Neural progenitor cell (in vitro differentiated cells): Measurements from ENCODE around the gene INPP4B. TPM values are rescaled to one million over a fixed set of nuclear protein-coding genes. Genes with fewer than 3 reads are reported as not detected.

Source experiments
- DNase-seq: peaks from one replicate; pipeline ENCODE4 v3.0.0-alpha.2; 2016; ENCODE audit warnings: low spot score
- H2AFZ ChIP-seq: fragments of 200-600 bp; sonication (generic); replicated peaks from 2 replicates; pipeline ENCODE4 v1.6.1; 2016; ENCODE audit warnings: antibody characterized with exemption
- H3F3A ChIP-seq: fragments of 200-600 bp; sonication (generic); 2 replicates; pipeline ENCODE4 v1.6.1; 2016; ENCODE audit warnings: antibody characterized with exemption, low read depth
- H3K27ac ChIP-seq: fragments of 200-600 bp; sonication (generic); 2 replicates; pipeline ENCODE4 v1.5.1; 2016; ENCODE audit warnings: mild to moderate bottlenecking
- H3K27me3 ChIP-seq: fragments of 200-600 bp; sonication (generic); 2 replicates; pipeline ENCODE4 v1.6.1; 2016; ENCODE audit warnings: mild to moderate bottlenecking, moderate library complexity
- H3K36me3 ChIP-seq: fragments of 200-600 bp; sonication (generic); 2 replicates; pipeline ENCODE4 v1.5.1; 2016
- H3K4me1 ChIP-seq: fragments of 200-600 bp; sonication (generic); 2 replicates; pipeline ENCODE4 v1.6.1; 2016; ENCODE audit warnings: mixed run types
- H3K4me2 ChIP-seq: fragments of 200-600 bp; sonication (generic); 2 replicates; pipeline ENCODE4 v1.6.1; 2016
- H3K4me3 ChIP-seq: fragments of 200-600 bp; sonication (generic); 2 replicates; pipeline ENCODE4 v1.5.1; 2016
- H3K79me2 ChIP-seq: fragments of 200-600 bp; sonication (generic); 2 replicates; pipeline ENCODE4 v1.6.1; 2016; ENCODE audit warnings: low read depth
- H3K9ac ChIP-seq: fragments of 200-600 bp; sonication (generic); 2 replicates; pipeline ENCODE4 v1.6.1; 2016
- H3K9me3 ChIP-seq: fragments of 200-600 bp; sonication (generic); 2 replicates; pipeline ENCODE4 v1.5.1; 2016; ENCODE audit warnings: low read depth
- H4K20me1 ChIP-seq: fragments of 200-600 bp; sonication (generic); 2 replicates; pipeline ENCODE4 v1.6.1; 2016; ENCODE audit warnings: low read depth
- H3K27ac Mint-ChIP-seq: 3 replicates; pipeline ENCODE4 v1.8.0; 2021; ENCODE audit warnings: mixed read lengths
- H3K27me3 Mint-ChIP-seq: 2 replicates; pipeline ENCODE4 v1.8.0; 2022; ENCODE audit warnings: low read depth, mild to moderate bottlenecking, inconsistent platforms, moderate library complexity, mixed read lengths; ENCODE audit not compliant: insufficient read depth
- H3K36me3 Mint-ChIP-seq: 3 replicates; pipeline ENCODE4 v1.8.0; 2021; ENCODE audit warnings: mixed read lengths
- H3K4me1 Mint-ChIP-seq: 3 replicates; pipeline ENCODE4 v1.8.0; 2021; ENCODE audit warnings: mixed read lengths
- H3K4me3 Mint-ChIP-seq: 3 replicates; pipeline ENCODE4 v1.8.0; 2021; ENCODE audit warnings: mild to moderate bottlenecking, moderate library complexity, mixed read lengths
- H3K9me3 Mint-ChIP-seq: 3 replicates; pipeline ENCODE4 v1.8.0; 2020; ENCODE audit warnings: mixed read lengths
- EZH2 ChIP-seq: fragments of 200-600 bp; sonication (generic); IDR thresholded peaks from 2 replicates; pipeline ENCODE4 v1.6.1; 2017; ENCODE audit warnings: antibody characterized with exemption, mild to moderate bottlenecking, moderate library complexity
- EZH2phosphoT487 ChIP-seq: fragments of 200-600 bp; sonication (generic); IDR thresholded peaks from 2 replicates; pipeline ENCODE4 v1.6.1; 2017; ENCODE audit warnings: antibody characterized with exemption
- total RNA-seq: library from RNA; depleted of rRNA; stranded (reverse); fragments of >200 nt; gene quantifications from 2 replicates; pipeline ENCODE4 v1.2.3, GENCODE V29; 2015; ENCODE audit warnings: low replicate concordance
- TF ChIP-seq, protein P1 (sequence below): fragments of 200-600 bp; sonication (generic); IDR thresholded peaks from 2 replicates; pipeline ENCODE4 v1.5.1; 2017; ENCODE audit warnings: antibody characterized with exemption, mild to moderate bottlenecking

INPP4B gene
- total RNA-seq, 1 donor from 2014 or later = 1.3 TPM

DNA sequence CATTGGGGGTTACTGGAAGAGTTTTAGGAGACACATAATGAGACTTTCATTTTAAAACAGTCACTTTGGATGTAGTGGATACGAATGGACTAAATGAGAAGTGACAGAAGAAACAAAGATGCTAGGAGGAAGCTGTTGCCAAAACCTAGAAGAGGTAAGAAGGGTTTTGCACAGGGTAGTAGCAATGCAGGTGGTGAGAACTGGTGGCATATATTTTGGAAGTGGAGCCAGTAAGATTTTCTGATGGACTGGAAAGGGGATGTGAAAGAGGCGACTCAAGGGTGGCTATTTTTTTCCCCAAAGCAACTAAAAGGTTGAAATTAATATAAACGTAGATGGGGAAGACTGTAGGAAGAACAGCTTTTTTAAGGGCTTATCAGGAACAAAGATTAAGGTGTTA lies 747.7 kb downstream of the INPP4B start:
- Histone ChIP-seq H3K4me2 (no peak overlapping the region), H2AFZ (no peak overlapping the region), H3F3A (no peaks in the 10 kb centered on the region), H3K9ac (no peak overlapping the region), H3K79me2 (no peaks in the 10 kb centered on the region), H3K4me3 (no peak overlapping the region), H3K9me3 (no peaks in the 10 kb centered on the region), H3K4me1 (no peaks in the 10 kb centered on the region), H3K27ac (no peak overlapping the region), H3K36me3 (no peaks in the 10 kb centered on the region), H4K20me1 (no peaks in the 10 kb centered on the region), H3K27me3 (no peaks in the 10 kb centered on the region)
- DNase-seq = no peak
- no peaks in the 10 kb centered on the region for H3K36me3 Mint-ChIP-seq
- peaks cover 4% of the 10 kb centered on the region for H3K27me3 Mint-ChIP-seq
- TF ChIP-seq EZH2phosphoT487 (no peak), EZH2 (no peak)
- TF ChIP-seq, protein P1, sequence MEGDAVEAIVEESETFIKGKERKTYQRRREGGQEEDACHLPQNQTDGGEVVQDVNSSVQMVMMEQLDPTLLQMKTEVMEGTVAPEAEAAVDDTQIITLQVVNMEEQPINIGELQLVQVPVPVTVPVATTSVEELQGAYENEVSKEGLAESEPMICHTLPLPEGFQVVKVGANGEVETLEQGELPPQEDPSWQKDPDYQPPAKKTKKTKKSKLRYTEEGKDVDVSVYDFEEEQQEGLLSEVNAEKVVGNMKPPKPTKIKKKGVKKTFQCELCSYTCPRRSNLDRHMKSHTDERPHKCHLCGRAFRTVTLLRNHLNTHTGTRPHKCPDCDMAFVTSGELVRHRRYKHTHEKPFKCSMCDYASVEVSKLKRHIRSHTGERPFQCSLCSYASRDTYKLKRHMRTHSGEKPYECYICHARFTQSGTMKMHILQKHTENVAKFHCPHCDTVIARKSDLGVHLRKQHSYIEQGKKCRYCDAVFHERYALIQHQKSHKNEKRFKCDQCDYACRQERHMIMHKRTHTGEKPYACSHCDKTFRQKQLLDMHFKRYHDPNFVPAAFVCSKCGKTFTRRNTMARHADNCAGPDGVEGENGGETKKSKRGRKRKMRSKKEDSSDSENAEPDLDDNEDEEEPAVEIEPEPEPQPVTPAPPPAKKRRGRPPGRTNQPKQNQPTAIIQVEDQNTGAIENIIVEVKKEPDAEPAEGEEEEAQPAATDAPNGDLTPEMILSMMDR = no peak
- H3K4me1 Mint-ChIP-seq = peaks cover 5% of the 10 kb centered on the region
- no peaks in the 10 kb centered on the region for H3K9me3 Mint-ChIP-seq
- no peak overlapping the region for H3K4me3 Mint-ChIP-seq
- no peak overlapping the region for H3K27ac Mint-ChIP-seq

DNA sequence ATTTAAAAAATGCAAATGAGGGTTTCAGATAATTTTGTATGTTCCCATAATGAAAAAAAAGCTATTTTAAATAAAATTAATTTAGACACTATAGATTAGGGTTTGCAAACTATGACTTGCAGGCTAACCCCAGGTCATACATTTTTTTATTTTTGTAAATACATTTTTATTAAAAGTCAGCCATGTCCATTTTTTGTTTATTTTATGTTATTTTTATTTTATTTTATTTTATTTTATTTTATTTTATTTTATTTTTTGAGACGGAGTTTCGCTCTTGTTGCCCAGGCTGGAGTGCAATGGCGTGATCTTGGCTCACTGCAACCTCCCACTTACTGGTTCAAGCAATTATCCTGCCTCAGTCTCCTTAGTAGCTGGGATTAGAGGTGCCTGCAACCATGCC lies 749.1 kb downstream of the INPP4B start:
- TF ChIP-seq, protein P1 = no peak
- TF ChIP-seq EZH2 = no peak
- TF ChIP-seq EZH2phosphoT487 = no peak
- Histone ChIP-seq H3K4me2 (no peak overlapping the region), H3K27me3 (no peaks in the 10 kb centered on the region), H3K9ac (no peak overlapping the region), H2AFZ (no peak overlapping the region), H3K9me3 (no peaks in the 10 kb centered on the region), H3K79me2 (no peaks in the 10 kb centered on the region), H3K36me3 (no peaks in the 10 kb centered on the region), H3K4me1 (no peaks in the 10 kb centered on the region), H3K27ac (no peak overlapping the region), H3F3A (no peaks in the 10 kb centered on the region), H4K20me1 (no peaks in the 10 kb centered on the region), H3K4me3 (no peak overlapping the region)
- H3K27me3 Mint-ChIP-seq = peaks cover 4% of the 10 kb centered on the region
- H3K27ac Mint-ChIP-seq = no peak overlapping the region
- no peaks in the 10 kb centered on the region for H3K9me3 Mint-ChIP-seq
- no peaks in the 10 kb centered on the region for H3K36me3 Mint-ChIP-seq
- H3K4me3 Mint-ChIP-seq = no peak overlapping the region
- no peak for DNase-seq
- H3K4me1 Mint-ChIP-seq = no peaks in the 10 kb centered on the region

GRCh38 chr4:142095886-142096605 lies 750.1 kb downstream of the INPP4B start:
- Histone ChIP-seq H3K36me3 (no peaks in the 10 kb centered on the region), H3K9me3 (no peaks in the 10 kb centered on the region), H3K27me3 (no peaks in the 10 kb centered on the region), H4K20me1 (no peaks in the 10 kb centered on the region), H2AFZ (no peak overlapping the region), H3K4me2 (no peak overlapping the region), H3K79me2 (no peaks in the 10 kb centered on the region), H3F3A (no peaks in the 10 kb centered on the region), H3K4me3 (no peak overlapping the region), H3K4me1 (no peaks in the 10 kb centered on the region), H3K27ac (no peak overlapping the region), H3K9ac (no peak overlapping the region)
- no peak for DNase-seq
- no peaks in the 10 kb centered on the region for H3K9me3 Mint-ChIP-seq
- H3K36me3 Mint-ChIP-seq = no peaks in the 10 kb centered on the region
- H3K27me3 Mint-ChIP-seq = peaks cover 4% of the 10 kb centered on the region
- no peak overlapping the region for H3K4me3 Mint-ChIP-seq
- no peaks in the 10 kb centered on the region for H3K4me1 Mint-ChIP-seq
- no peak for TF ChIP-seq EZH2
- no peak for TF ChIP-seq EZH2phosphoT487
- TF ChIP-seq, protein P1 = no peak
- no peak overlapping the region for H3K27ac Mint-ChIP-seq
